ENCODE results near the gene TTC24. TPM values are rescaled to one million over a fixed set of nuclear protein-coding genes. Genes with fewer than 3 reads are reported as not detected.

The TTC24 gene
- total RNA-seq, 1 donor = not detected

DNA sequence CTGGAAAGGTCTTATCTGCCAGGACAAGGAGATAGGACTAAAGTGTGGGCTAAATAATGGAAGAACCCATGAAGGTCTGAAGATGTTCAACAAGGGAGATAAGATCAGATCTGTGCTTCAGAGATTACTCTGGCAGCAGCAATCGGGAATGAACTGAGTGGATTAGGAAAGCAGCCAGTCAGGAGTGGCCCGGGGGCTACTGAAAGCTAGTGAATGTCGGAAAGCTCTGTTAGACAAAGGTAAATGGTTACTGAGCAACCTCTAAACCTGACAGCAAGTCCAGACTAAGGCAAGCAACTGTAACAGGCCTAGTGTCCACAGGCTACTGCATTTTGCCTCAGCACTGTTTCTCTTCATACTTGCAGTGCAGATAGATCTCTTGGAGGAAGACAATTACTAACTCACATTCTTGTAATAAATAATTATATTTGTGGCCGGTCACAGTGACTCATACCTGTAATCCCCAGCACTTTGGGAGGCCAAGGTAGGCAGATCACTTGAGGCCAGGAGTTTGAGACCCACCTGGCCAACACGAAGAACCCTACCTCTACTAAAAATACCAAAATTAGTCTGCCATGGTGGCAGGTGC lies 19.6 kb upstream of the TTC24 start:
- no peak for DNase-seq (ENCODE audit: low read depth)
- TF ChIP-seq, protein P1, sequence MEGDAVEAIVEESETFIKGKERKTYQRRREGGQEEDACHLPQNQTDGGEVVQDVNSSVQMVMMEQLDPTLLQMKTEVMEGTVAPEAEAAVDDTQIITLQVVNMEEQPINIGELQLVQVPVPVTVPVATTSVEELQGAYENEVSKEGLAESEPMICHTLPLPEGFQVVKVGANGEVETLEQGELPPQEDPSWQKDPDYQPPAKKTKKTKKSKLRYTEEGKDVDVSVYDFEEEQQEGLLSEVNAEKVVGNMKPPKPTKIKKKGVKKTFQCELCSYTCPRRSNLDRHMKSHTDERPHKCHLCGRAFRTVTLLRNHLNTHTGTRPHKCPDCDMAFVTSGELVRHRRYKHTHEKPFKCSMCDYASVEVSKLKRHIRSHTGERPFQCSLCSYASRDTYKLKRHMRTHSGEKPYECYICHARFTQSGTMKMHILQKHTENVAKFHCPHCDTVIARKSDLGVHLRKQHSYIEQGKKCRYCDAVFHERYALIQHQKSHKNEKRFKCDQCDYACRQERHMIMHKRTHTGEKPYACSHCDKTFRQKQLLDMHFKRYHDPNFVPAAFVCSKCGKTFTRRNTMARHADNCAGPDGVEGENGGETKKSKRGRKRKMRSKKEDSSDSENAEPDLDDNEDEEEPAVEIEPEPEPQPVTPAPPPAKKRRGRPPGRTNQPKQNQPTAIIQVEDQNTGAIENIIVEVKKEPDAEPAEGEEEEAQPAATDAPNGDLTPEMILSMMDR (IDR thresholded peaks at IDR 0.05; ENCODE audit: insufficient read depth, low read length) = no peak
- no peak overlapping the region for H3K4me3 ChIP-seq (ENCODE audit: low read depth, low read length)

DNA sequence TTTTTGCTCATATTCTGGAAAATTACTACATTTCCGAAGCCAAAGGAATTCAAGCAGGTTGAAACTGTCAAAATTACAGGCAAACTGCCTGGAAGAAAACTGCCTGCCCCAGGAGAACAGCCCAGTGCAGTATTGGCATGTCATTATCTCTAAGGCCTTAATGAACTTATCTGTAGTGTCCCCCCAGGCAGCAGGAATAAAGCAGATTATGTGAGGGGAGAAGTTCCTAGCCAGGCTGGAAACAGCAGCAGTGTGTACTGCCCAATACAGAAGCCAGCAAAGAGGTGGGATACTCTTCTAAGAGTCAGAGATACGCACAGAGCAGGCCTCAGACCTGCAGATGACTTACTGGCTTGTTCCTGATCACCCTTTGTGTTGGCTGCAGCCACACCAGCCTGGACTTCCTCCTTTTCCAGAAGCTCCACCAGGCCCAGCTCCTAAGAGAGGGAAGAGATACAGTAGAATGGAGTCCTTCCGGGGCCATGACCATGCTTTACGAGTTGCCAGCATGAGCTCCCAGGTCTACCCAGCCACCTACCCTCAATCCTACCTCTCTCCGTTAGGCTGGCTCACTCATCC lies 18.8 kb upstream of the TTC24 start:
- TF ChIP-seq, protein P1 (IDR thresholded peaks at IDR 0.05; ENCODE audit: insufficient read depth, low read length) = no peak
- no peak overlapping the region for H3K4me3 ChIP-seq (ENCODE audit: low read depth, low read length)
- DNase-seq (ENCODE audit: low read depth) = no peak

DNA sequence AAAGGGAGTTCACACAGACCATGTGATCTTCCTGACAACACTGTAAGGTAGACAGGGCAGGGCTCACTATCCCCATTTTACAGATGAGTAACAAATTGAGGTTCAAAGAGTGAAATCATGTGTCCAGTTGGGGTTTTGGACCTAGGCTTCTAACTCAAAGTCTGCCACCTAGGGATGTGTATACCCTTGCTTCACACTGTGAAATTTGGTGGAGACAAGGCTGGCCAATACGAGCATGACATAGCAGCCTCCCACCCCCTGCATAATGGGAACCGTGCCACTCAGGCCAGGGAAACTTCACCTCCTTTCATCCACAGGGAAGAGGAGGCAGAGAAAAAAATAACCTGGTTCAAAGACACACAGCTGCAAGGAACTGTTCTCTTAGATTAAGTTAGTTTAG lies 14.0 kb upstream of the TTC24 start:
- TF ChIP-seq, protein P1 (IDR thresholded peaks at IDR 0.05; ENCODE audit: insufficient read depth, low read length) = no peak
- H3K4me3 ChIP-seq (ENCODE audit: low read depth, low read length) = no peak overlapping the region
- DNase-seq (ENCODE audit: low read depth) = no peak

DNA sequence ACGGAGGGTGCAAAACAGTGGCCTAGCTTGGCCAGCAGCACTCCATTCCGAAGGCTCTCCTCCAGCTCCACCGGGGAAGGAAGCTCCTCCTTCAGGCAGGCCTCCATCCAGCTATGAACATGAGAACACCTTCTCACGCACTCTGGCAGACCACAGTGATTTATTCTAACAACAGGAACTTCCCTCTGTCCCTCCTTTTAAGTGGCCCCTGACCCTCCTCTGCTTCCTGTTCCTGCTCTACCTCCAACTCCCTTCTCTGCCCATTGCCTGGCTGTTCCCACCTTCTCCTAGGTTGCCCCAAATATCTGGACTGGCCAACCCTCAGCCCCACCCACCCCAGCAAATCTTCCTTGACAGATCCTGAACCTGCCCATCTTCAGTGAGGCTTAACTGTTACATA lies 13.1 kb upstream of the TTC24 start:
- TF ChIP-seq, protein P1 (IDR thresholded peaks at IDR 0.05; ENCODE audit: insufficient read depth, low read length) = no peak
- DNase-seq (ENCODE audit: low read depth) = no peak
- H3K4me3 ChIP-seq (ENCODE audit: low read depth, low read length) = no peak overlapping the region

DNA sequence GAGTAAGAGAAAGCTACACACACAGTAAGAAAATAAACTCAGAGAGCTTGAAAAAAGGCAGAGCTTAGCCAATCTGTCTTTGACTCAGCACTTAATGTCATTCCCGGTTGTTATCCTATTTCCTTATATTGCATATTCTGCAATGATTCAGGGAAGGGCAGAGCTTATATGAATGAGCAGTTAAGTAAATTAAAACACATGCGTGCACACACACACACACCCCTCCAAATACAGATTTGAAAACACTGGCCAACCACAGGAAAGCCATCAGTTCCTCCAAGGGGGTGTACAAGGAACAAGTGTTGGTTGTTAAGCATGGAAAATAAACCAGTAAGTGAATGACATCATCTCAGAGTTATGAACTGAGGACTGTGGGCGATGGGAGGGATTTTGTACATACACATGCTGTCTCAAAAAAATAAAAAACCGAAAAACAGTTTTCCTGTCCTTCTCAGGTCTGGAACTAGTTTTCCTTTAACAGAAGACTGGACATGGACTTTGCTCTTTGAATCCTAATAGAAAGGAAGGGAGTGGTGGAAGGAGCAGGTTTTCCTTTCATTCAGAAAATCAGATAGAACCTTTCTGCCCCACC lies 8.2 kb upstream of the TTC24 start:
- peak overlapping the region; percentile 79 for H3K4me3 ChIP-seq (ENCODE audit: low read depth, low read length)
- DNase-seq (ENCODE audit: low read depth) = peak; percentile 86
- TF ChIP-seq, protein P1 (IDR thresholded peaks at IDR 0.05; ENCODE audit: insufficient read depth, low read length) = no peak

DNA sequence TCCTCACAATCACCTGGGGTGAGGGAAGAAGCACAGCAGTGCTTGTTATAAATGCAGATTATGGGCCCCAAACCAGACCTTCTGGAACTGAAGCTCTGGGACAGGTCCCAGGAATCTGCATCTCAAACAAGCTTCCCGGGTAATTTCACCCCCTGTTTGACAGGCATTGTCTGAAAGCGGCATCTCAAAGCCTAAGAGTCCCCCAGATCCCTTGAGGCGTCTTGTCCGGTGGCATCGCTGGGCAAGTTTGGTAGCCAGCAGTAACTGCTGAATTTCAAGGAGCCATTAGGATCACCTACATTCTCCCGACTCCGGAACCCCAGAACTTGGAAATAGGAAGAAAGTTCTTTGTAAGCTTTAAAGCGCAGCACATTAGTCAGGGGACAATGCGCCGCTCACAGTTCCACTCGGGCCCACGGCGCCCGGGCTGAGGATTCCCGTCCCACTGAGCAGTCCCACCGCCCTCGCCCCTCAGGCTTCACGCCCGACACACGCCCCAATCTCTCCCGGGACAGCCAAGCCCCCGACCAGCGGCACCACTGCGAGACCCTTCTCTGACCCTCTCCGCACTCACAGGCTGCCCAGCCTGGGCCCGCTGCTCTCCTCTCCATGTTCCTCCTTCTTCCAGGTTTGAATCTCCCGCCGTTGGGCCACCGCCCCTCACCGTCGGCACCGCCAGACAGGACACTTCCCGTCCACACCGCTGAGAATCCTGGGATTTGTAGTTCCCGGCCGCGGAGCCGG lies 7.4 kb upstream of the TTC24 start, which contains the start of gene IQGAP3:
Gene IQGAP3 (minus strand): TSS at position 647 of the 744 bp plus-strand sequence. CDS start 36 bp downstream, at position 611.
- TF ChIP-seq, protein P1 (IDR thresholded peaks at IDR 0.05; ENCODE audit: insufficient read depth, low read length) = no peak
- DNase-seq (ENCODE audit: low read depth) = peak; percentile 77
- H3K4me3 ChIP-seq (ENCODE audit: low read depth, low read length) = peak within 1 kb of the TSS; percentile 79

Measured in fibroblast of the aortic adventitia (primary cell).